ENCODE measurements around the gene BCAP31. TPM values are rescaled to one million over a fixed set of nuclear protein-coding genes. Genes with fewer than 3 reads are reported as not detected.
"Not testable (repeated sequence)": the region's sequence is repeated elsewhere in the genome, so short reads cannot be mapped to it uniquely, and the experiment has no call there.

BCAP31 gene
- total RNA-seq, 1 experiment from 2014 or later: 138 TPM

- DNase-seq (ENCODE audit: low read depth): no peak
Observed at GRCh38 chrX:153694687-153695270, 29.4 kb downstream of the BCAP31 start.

DNA sequence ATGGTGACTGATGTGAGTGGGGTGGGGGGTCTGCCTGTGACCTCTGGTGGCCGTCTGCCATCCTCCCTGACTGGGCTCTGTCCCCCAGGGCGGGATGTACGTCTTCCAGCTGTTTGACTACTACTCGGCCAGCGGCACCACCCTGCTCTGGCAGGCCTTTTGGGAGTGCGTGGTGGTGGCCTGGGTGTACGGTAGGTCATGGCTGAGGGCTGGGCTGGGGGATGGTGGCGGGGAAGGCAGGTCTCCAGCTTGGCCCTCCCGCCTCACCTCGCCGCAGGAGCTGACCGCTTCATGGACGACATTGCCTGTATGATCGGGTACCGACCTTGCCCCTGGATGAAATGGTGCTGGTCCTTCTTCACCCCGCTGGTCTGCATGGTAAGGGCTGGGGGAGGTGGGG, 29.9 kb downstream of the BCAP31 start:
- not testable (repeated sequence) for DNase-seq (ENCODE audit: low read depth)

DNA sequence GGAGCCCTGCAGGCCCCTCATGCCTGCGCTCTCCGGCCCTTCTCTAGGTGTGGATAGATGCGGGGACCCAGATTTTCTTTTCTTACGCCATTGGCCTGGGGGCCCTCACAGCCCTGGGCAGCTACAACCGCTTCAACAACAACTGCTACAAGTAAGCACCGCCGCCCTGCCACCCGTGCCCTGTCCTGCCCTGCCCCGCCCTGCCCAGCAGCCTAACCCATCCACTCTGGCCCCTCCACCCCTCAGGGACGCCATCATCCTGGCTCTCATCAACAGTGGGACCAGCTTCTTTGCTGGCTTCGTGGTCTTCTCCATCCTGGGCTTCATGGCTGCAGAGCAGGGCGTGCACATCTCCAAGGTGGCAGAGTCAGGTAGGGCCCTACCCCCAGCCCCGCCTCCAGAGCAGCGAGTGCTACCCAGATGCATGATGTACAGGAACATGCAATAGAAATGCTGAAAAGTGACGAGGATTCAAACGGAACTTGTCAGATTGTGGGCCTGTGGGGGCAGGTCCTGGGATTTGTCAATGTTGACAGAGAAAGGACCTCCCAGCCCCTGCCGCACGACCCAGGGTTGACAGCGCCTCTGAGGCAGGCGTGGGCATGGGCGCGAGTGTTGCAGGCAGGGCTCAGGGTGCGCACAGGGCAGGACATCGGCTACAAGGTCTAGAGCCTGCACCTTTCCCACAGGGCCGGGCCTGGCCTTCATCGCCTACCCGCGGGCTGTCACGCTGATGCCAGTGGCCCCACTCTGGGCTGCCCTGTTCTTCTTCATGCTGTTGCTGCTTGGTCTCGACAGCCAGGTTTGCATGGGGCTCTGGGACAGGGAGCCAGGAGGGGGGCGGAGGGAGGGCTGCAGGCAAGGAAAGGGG, 30.7 kb downstream of the BCAP31 start:
- no peak for DNase-seq (ENCODE audit: low read depth)

- no peak for DNase-seq (ENCODE audit: low read depth)
Observed at GRCh38 chrX:153692611-153693156, 31.5 kb downstream of the BCAP31 start.

DNA sequence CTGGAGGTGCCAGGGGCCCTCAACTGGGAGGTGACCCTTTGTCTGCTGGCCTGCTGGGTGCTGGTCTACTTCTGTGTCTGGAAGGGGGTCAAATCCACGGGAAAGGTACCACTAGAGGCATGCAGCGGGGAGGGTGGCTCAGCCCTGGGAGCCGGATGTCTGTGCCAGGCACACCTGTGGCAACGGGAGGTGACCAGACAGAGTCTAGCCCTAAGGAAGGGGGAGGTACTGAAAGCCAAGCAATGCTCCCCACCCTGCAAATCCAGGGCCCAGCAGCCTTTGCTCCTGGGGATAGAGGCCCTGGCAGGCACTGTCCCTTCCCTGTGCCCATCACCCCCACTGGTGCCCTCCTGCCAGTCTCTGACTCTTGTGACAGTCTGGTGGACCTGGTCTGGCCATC, 32.2 kb downstream of the BCAP31 start:
- no peak for DNase-seq (ENCODE audit: low read depth)

DNA sequence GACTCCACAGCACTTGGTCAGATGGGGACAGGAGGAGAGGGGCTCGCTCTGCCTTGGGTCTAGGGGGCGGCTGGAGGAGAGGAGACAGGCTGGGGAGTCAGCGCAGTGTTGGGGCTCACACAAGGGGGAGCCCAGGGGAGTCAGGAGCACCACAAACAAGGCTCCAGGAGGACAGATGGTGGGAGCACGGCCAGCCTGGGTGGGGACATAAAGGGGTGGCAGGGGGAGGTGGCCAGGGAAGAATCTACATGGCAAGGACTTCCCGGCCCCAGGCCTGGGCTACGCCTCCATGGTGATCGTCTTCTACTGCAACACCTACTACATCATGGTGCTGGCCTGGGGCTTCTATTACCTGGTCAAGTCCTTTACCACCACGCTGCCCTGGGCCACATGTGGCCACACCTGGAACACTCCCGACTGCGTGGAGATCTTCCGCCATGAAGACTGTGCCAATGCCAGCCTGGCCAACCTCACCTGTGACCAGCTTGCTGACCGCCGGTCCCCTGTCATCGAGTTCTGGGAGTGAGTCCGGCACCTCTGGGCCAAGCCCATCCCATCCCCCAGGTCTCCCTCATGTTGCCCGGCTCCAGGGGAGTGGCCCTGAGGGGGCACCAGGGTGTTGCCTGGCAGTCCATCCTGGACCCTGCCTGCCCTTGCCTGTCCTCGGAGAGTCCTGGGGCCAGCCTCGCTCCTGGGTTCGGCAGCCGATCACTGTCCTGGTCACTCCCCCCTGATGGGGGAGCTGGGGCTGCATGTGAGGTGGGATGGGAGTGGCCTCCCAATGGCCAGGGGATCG, 33.0 kb downstream of the BCAP31 start:
- not testable (repeated sequence) for DNase-seq (ENCODE audit: low read depth)

- DNase-seq (ENCODE audit: low read depth): no peak
Observed at GRCh38 chrX:153690466-153690865, 33.7 kb downstream of the BCAP31 start.

DNA sequence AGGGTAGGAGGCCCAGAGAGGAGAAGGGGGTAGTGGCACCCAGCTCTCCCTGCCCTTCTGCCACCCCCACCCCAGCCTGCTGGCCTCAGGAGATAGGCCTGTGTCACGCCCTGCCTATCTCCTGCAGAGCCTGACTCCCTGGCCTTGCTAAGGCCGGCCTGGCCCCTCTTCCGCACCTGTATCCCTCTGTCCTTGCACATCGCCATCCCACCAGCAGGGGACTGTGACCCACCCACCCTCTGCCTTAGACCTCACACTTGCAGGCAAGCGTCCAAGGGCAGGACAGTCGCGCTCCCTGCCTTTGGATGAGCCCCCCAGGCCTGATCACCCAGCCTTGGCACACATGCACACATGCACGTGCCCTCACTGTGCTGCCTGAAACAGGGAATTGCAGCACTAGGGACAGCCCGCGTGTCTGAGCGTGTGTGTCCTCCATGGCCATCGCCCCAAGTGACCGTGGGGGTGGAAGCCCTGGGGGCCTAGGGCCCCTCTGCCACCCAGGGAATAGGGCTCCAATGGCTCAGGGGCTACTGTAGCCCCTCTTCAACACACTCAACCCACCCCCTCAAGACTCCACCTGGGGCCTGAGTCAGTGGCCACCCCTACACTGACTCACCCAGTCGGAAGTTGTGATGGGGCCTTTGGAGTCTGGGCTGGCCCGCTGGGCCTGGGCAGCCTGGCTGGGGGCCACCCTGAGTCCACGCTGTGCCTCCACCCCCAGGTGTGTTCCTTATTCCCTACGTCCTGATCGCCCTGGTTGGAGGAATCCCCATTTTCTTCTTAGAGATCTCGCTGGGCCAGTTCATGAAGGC, 34.3 kb downstream of the BCAP31 start:
- no peak for DNase-seq (ENCODE audit: low read depth)

GRCh38 chrX:153688911-153689590, 35.1 kb downstream of the BCAP31 start:
- peak; percentile 19 for DNase-seq (ENCODE audit: low read depth)

DNA sequence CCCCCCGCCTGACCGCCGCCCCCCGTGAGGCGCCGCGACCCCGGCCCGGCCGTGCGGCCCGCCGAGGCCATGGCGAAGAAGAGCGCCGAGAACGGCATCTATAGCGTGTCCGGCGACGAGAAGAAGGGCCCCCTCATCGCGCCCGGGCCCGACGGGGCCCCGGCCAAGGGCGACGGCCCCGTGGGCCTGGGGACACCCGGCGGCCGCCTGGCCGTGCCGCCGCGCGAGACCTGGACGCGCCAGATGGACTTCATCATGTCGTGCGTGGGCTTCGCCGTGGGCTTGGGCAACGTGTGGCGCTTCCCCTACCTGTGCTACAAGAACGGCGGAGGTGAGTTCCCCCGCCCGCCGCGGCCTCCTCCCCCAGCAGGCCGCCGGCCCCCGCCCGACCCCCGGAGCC, 35.7 kb downstream of the BCAP31 start:
- DNase-seq (ENCODE audit: low read depth): no peak

DNA sequence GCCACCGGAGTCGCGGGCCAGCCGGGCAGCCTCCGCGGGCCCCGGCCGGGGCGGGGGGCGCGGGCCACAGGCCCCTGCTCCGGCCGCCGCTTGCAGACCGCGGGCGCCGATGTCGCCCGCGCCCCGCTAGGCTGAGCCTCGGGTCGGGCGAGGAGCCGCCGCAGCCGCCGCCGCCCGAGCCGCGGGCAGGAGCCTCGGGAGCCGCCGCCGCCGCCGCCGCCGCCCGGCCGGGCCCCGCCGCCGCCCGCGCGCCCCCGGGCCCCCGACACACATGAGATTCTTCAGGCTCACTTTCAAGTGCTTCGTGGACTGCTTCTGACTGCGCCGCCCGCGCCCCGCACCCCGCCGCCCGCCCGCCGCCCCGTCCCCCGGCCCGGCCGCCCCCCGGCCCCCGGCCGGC, 36.1 kb downstream of the BCAP31 start:
- DNase-seq (ENCODE audit: low read depth): no peak

DNA sequence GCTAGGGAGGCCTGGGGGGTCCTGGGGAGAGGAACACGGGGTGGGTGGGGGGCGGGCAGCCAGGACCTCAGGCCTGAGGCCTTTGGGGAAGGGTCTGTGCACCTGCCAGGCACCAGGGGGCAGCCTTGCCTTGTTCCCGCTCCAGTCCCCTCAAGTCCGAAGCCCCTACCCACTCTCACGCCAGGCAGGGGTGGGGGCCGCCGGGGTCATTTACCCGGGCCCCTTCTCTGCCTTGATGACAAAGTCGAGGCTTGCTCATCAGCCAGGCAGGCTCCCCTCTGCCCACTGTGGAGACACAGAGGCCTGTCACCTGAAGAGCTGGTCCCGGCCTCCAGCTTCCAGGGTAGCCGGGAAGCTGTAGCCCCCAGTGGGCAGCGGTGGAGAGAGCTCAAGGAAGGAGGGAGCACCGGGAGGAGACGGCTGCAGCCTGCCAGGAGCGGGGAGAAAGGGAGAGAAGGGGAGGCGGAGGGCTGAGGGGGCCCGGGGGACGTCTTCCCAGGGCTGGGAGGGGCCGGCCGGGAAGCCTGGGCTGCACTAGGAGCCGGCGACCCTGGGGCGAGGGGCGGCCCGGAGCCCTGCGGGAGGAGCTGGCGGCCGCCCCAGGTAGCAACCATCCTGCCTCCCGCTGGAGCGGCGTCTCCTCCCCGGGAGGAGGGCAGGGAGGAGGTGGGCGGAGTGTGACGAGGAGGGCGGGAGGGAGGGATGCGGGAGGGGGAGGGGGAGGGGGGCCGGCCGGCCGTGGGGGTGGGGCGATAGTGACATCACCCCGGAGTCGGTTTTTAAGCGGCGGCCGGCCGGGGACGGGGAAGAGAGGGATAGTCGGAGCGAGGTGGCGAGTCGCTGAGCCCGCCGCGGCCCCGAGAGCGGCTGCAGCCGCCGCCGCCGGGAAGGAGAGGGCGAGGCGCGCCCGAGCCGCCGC, 36.8 kb downstream of the BCAP31 start, which contains the start of gene SLC6A8:
SLC6A8 (plus strand) TSS at position 806 of the 919 bp plus-strand sequence. CDS start 649 bp downstream, outside the sequence.
- DNase-seq (ENCODE audit: low read depth): peak; percentile 32

DNA sequence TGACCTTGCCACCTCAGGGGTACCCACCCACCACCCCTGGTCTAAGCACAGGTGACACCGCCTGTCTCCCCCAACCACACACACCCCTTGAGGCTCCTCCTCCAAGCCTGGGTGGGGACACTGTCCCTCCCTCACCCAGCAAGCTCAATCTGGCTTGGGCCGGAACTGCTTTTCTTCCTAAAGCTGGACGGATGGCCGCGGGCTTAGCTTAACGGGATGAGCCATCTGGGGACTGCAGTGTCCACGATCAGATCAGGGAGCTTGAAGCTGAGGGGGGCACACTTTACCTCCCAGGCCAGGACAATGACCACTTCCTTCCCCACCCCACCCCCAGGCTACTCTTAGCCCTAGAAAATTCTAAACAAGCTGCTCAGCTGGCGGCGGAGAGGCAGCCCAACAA, 37.5 kb downstream of the BCAP31 start:
- DNase-seq (ENCODE audit: low read depth): no peak

DNA sequence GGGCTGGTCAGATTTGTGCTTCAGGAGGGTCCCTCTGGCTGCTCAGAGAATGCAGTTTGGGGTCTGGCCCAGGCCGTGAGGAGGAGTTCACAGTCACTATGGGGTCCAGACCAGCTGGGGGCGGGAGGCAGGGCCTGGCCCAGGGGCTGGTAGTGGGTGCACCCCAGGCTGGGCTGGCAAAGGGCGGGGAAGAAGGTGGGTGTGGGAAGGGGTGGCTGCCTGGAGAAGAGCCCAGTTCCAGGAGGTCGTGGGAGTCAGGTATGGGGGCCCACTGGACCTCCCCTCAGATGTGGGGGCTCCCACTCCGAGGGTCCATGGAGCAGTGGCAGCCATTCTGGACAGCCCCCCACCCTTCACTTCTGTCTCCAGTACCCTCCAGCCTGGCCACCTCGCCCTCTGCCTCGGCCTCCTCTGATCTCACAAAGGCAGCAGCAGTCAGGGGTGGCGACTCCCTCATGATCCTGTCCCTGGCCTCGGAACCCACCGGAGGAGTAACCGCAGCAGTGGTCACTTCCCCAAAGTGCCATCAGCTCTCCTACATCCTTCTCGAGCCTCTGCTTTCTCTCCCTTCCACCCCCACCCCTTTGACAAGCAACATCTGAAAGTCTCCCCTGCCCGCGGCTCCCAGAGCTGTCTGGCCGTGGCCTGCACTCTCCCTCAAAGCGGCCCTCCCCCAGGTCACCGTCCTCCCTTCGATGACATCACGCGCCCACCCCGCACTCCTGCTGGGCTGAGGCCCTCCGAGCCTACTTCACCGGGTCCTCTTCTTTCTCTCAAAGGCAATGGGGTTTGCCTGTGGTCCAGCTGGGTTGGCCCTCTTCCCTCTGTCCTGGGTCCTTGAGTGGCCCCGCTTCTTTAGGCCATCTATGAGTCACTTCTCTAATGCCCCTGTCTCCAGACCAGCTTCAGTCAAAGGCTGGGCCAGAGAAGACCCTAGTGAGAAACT, 38.2 kb downstream of the BCAP31 start:
- DNase-seq (ENCODE audit: low read depth): no peak

- no peak for DNase-seq (ENCODE audit: low read depth)
Observed at GRCh38 chrX:153685156-153685536, 39.0 kb downstream of the BCAP31 start.

GRCh38 chrX:153684467-153685155, 39.6 kb downstream of the BCAP31 start:
- no peak for DNase-seq (ENCODE audit: low read depth)

- not testable (repeated sequence) for DNase-seq (ENCODE audit: low read depth)
Observed at GRCh38 chrX:153683486-153683885, 40.7 kb downstream of the BCAP31 start.

DNA sequence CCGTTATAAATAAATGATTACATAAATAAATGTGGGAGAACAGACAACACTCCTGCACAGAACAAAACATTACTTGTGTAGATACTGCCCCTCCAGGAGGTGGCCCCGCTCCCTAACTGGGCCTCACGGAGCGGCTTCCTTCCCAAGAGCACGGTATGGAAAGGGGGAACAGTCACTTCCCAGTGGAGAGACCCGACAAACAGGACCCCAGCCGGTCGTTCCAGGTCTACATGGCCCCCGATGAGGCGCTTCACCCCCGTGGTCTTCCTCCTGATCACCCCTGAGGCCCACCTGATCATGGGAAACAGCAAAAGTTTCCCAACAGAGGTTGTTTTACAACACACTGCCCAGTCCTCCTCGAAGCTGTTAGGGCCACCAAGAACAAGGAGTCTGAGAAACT, 43.0 kb downstream of the BCAP31 start:
- no peak for DNase-seq (ENCODE audit: low read depth)

All from LHCN-M2 (cell line).